Suprapubic skin (tissue), 4 donors: Measurements from ENCODE around the gene GALNT11. TPM values are rescaled to one million over a fixed set of nuclear protein-coding genes. Genes with fewer than 3 reads are reported as not detected.

Experiments used
- DNase-seq, 2 donors: peaks; one replicate each; pipeline ENCODE4 v3.0.0-alpha.2; 2019; ENCODE audit warnings: low spot score in 2 of 2
- H3K27ac ChIP-seq: fragments of 200-600 bp; sonication (generic); one replicate; pipeline ENCODE4 v1.5.1; 2019
- H3K27me3 ChIP-seq: fragments of 200-600 bp; sonication (generic); one replicate; pipeline ENCODE4 v1.5.1; 2019
- H3K36me3 ChIP-seq: fragments of 200-600 bp; sonication (generic); one replicate; pipeline ENCODE4 v1.5.1; 2019
- H3K4me1 ChIP-seq: fragments of 200-600 bp; sonication (generic); one replicate; pipeline ENCODE4 v1.5.1; 2019
- H3K4me3 ChIP-seq: fragments of 200-600 bp; sonication (generic); one replicate; pipeline ENCODE4 v1.5.1; 2019; ENCODE audit warnings: mild to moderate bottlenecking
- H3K9me3 ChIP-seq: fragments of 200-600 bp; sonication (generic); one replicate; pipeline ENCODE4 v1.5.1; 2019
- EP300 ChIP-seq: sonication (generic); formaldehyde crosslinking; IDR thresholded peaks from one replicate; pipeline ENCODE4 v1.6.1; 2017; ENCODE audit warnings: antibody characterized with exemption
- POLR2A ChIP-seq, 2 donors: fragments of 450-650 bp; IDR thresholded peaks; one replicate each; pipeline ENCODE4 v1.6.1; 2017; ENCODE audit warnings: antibody characterized with exemption in 2 of 2, mild to moderate bottlenecking in 2 of 2, moderate library complexity in 2 of 2
- POLR2AphosphoS5 ChIP-seq, 3 donors: sonication (generic); formaldehyde crosslinking; IDR thresholded peaks; one replicate each; pipeline ENCODE4 v1.6.1; 2017; ENCODE audit warnings: antibody characterized with exemption in 3 of 3
- WGBS: methylation state at CpG from one replicate; pipeline ENCODE4 v1.1.5; 2018; 5-methylcytosine and 5-hydroxymethylcytosine counted together
- total RNA-seq, 4 donors: library from RNA; depleted of rRNA; stranded (reverse); fragments of >200 nt; gene quantifications; one replicate each; pipeline ENCODE4 v1.1.0, GENCODE V29; 2016
- TF ChIP-seq, protein P1 (sequence below), 2 donors: fragments of 200-600 bp in 1 of 2; fragments of 450-650 bp in 1 of 2; sonication (generic) in 1 of 2; IDR thresholded peaks; one replicate each; pipeline ENCODE4 v1.5.1; 2016 to 2019; ENCODE audit warnings: antibody characterized with exemption in 2 of 2, mild to moderate bottlenecking in 1 of 2, moderate library complexity in 1 of 2

The GALNT11 gene
- total RNA-seq, 4 donors from 2014 or later: 34.5 to 48.6 (median 42.5) TPM

DNA sequence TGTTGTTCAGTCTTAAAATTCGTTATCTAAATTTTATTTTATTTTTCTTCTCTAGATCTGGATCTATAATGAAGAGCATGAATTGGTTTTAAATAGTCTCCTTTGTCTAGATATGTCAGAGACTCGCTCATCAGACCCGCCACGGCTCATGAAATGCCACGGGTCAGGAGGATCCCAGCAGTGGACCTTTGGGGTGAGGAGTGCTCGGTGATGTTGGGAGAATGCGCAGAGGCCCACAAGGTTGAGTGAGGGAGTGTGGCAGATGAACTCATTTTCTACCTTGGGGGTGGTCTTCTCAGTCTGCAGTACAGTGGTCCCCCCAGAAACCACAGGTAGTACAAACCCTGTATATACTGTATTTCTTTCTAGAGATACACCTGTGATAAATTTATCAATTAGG is 95.3 kb downstream of the GALNT11 start:
- Histone ChIP-seq H3K36me3 (peaks cover 96% of the 10 kb centered on the region), H3K4me1 (no peaks in the 10 kb centered on the region), H3K4me3 (no peak overlapping the region), H3K9me3 (peaks cover 5% of the 10 kb centered on the region), H3K27me3 (no peaks in the 10 kb centered on the region), H3K27ac (no peak overlapping the region)
- TF ChIP-seq EP300 (no peak), POLR2AphosphoS5 (IDR thresholded peaks at IDR 0.05) (no peak), POLR2A (IDR thresholded peaks at IDR 0.05) (no peak)
- TF ChIP-seq, protein P1, sequence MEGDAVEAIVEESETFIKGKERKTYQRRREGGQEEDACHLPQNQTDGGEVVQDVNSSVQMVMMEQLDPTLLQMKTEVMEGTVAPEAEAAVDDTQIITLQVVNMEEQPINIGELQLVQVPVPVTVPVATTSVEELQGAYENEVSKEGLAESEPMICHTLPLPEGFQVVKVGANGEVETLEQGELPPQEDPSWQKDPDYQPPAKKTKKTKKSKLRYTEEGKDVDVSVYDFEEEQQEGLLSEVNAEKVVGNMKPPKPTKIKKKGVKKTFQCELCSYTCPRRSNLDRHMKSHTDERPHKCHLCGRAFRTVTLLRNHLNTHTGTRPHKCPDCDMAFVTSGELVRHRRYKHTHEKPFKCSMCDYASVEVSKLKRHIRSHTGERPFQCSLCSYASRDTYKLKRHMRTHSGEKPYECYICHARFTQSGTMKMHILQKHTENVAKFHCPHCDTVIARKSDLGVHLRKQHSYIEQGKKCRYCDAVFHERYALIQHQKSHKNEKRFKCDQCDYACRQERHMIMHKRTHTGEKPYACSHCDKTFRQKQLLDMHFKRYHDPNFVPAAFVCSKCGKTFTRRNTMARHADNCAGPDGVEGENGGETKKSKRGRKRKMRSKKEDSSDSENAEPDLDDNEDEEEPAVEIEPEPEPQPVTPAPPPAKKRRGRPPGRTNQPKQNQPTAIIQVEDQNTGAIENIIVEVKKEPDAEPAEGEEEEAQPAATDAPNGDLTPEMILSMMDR (IDR thresholded peaks at IDR 0.05): no peak
- WGBS: 98% methylated on average over 7 of the region's 7 CpGs
- DNase-seq: no peak

GRCh38 chr7:152121432-152121831 is 96.0 kb downstream of the GALNT11 start:
- peaks cover 92% of the 10 kb centered on the region for H3K36me3 ChIP-seq
- WGBS: 98% methylated on average over 9 of the region's 9 CpGs
- no peak overlapping the region for H3K4me3 ChIP-seq
- H3K27me3 ChIP-seq: no peaks in the 10 kb centered on the region
- H3K27ac ChIP-seq: no peak overlapping the region
- no peak for DNase-seq
- TF ChIP-seq, protein P1 (IDR thresholded peaks at IDR 0.05): no peak
- no peak for TF ChIP-seq POLR2AphosphoS5 (IDR thresholded peaks at IDR 0.05)
- TF ChIP-seq EP300: no peak
- no peak for TF ChIP-seq POLR2A (IDR thresholded peaks at IDR 0.05)
- peaks cover 5% of the 10 kb centered on the region for H3K9me3 ChIP-seq
- no peaks in the 10 kb centered on the region for H3K4me1 ChIP-seq

DNA sequence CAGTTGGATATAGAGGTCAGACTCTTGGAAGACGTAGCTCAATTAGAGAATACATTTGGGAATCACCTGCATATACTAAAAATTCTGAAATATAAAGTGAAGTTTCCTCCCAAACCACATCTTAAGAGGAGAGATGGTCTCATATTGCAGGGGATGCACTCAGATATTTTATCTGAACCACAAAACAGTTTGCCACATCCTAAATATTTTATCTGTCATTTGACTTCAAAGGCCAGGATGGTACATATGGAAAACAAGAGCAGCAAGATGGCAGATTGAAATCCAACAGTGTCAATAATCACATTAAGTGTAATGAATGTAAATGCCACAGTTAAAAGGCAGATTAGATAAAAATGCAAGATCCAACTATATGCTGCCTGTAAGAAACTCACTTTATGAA is 97.1 kb downstream of the GALNT11 start:
- H3K36me3 ChIP-seq: peaks cover 92% of the 10 kb centered on the region

GRCh38 chr7:152126741-152127140 is 101.3 kb downstream of the GALNT11 start:
- H3K4me1 ChIP-seq: no peaks in the 10 kb centered on the region
- WGBS: 89% methylated on average over 7 of the region's 7 CpGs
- H3K36me3 ChIP-seq: peaks cover 79% of the 10 kb centered on the region
- H3K4me3 ChIP-seq: no peak overlapping the region
- peaks cover 5% of the 10 kb centered on the region for H3K9me3 ChIP-seq
- no peak for DNase-seq
- TF ChIP-seq, protein P1 (IDR thresholded peaks at IDR 0.05): no peak
- TF ChIP-seq POLR2A (IDR thresholded peaks at IDR 0.05) (no peak), POLR2AphosphoS5 (IDR thresholded peaks at IDR 0.05) (no peak), EP300 (no peak)
- no peak overlapping the region for H3K27ac ChIP-seq
- H3K27me3 ChIP-seq: no peaks in the 10 kb centered on the region

More for the DNA sequence above, 97.1 kb downstream of the GALNT11 start:
- no peak for DNase-seq
- Histone ChIP-seq H3K4me3 (no peak overlapping the region), H3K9me3 (peaks cover 5% of the 10 kb centered on the region), H3K27me3 (no peaks in the 10 kb centered on the region), H3K4me1 (no peaks in the 10 kb centered on the region), H3K27ac (no peak overlapping the region)
- 100% methylated on average over 1 of the region's 1 CpG for WGBS
- TF ChIP-seq POLR2A (IDR thresholded peaks at IDR 0.05) (no peak), EP300 (no peak), POLR2AphosphoS5 (IDR thresholded peaks at IDR 0.05) (no peak)
- TF ChIP-seq, protein P1 (IDR thresholded peaks at IDR 0.05): no peak

- WGBS: 90% methylated on average over 19 of the region's 19 CpGs
- no peak for DNase-seq
- TF ChIP-seq EP300 (no peak), POLR2A (IDR thresholded peaks at IDR 0.05) (no peak), POLR2AphosphoS5 (IDR thresholded peaks at IDR 0.05) (no peak)
- TF ChIP-seq, protein P1 (IDR thresholded peaks at IDR 0.05): no peak
- Histone ChIP-seq H3K4me3 (no peak overlapping the region), H3K36me3 (peaks cover 79% of the 10 kb centered on the region), H3K27me3 (no peaks in the 10 kb centered on the region), H3K9me3 (peaks cover 5% of the 10 kb centered on the region), H3K4me1 (no peaks in the 10 kb centered on the region), H3K27ac (no peak overlapping the region)
Measured at GRCh38 chr7:152127229-152127628, 101.8 kb downstream of the GALNT11 start.
